C4-2B (cell line): Measurements from ENCODE around the gene CLDN6.
"Not testable (repeated sequence)": the region's sequence is repeated elsewhere in the genome, so short reads cannot be mapped to it uniquely, and the experiment has no call there.

ENCODE experiments used
- CTCF ChIP-seq: fragments of 450-650 bp; conservative IDR thresholded peaks from 2 replicates; pipeline ENCODE4 v1.5.1; 2017; ENCODE audit warnings: mild to moderate bottlenecking
- ZFX ChIP-seq: fragments of 450-650 bp; IDR thresholded peaks from 2 replicates; pipeline ENCODE4 v1.6.1; 2017

- TF ChIP-seq CTCF, ZFX: not testable (repeated sequence)
Measured at GRCh38 chr16:3053330-3053710, 35.3 kb upstream of the CLDN6 start.
